SK-N-SH (cell line): ENCODE data around the gene ST8SIA6. TPM values are rescaled to one million over a fixed set of nuclear protein-coding genes. Genes with fewer than 3 reads are reported as not detected.

ENCODE experiments used
- CTCF ChIA-PET: fragments of 300-600, 350-600 bp; formaldehyde crosslinking; extraction: SDS; loops from one replicate; lab custom pipeline; 2021; lab: Yijun Ruan, JAX
- POLR2A ChIA-PET: fragments of 350-600 bp; sonication (Branson Sonifier 250); formaldehyde crosslinking; extraction: SDS; loops from one replicate; lab custom pipeline; 2020; ENCODE audit warnings: antibody characterized with exemption, inconsistent platforms; lab: Yijun Ruan, JAX
- DNase-seq: peaks from one replicate; pipeline ENCODE4 v3.0.0; 2012
- H2AFZ ChIP-seq: fragments of 200-600 bp; sonication (generic); 2 replicates; pipeline ENCODE4 v1.8.1; 2016; ENCODE audit warnings: antibody characterized with exemption, mild to moderate bottlenecking, low read depth
- H3F3A ChIP-seq: fragments of 200-600 bp; sonication (generic); replicated peaks from 2 replicates; pipeline ENCODE3; 2016; ENCODE audit warnings: antibody characterized with exemption, mild to moderate bottlenecking; ENCODE audit not compliant: insufficient read depth
- H3K27ac ChIP-seq, 2 experiments: fragments of 200-500 bp in 1 of 2; fragments of 200-600 bp in 1 of 2; sonication (Bioruptor generic) in 1 of 2; sonication (generic), shearing (Covaris generic) in 1 of 2; 2 replicates each; pipeline versions ENCODE4 v1.5.1 to v1.6.1; 2014 to 2016; ENCODE audit warnings: low read depth in 2 of 2, inconsistent platforms in 1 of 2, low read length in 1 of 2, mild to moderate bottlenecking in 1 of 2, mixed read lengths in 1 of 2
- H3K27me3 ChIP-seq: fragments of 200-600 bp; sonication (generic), shearing (Covaris generic); 2 replicates; pipeline ENCODE4 v1.6.1; 2016; ENCODE audit warnings: mixed run types; ENCODE audit not compliant: insufficient read depth
- H3K36me3 ChIP-seq, 2 experiments: fragments of 200-500 bp in 1 of 2; fragments of 200-600 bp in 1 of 2; sonication (Bioruptor generic) in 1 of 2; sonication (generic) in 1 of 2; replicated peaks in 1 of 2; 2 replicates each; pipeline versions ENCODE3 to v1.5.1; 2014 to 2016; ENCODE audit warnings: low read length in 1 of 2, mild to moderate bottlenecking in 1 of 2; ENCODE audit not compliant: insufficient read depth in 2 of 2, control insufficient read depth in 1 of 2
- H3K4me1 ChIP-seq, 2 experiments: fragments of 200-500 bp in 1 of 2; fragments of 200-600 bp in 1 of 2; sonication (Bioruptor generic) in 1 of 2; sonication (generic), shearing (Covaris generic) in 1 of 2; 2 replicates each; pipeline versions ENCODE4 v1.5.1 to v1.6.1; 2014 to 2016; ENCODE audit warnings: low read depth in 1 of 2, low read length in 1 of 2, mixed run types in 1 of 2; ENCODE audit not compliant: insufficient read depth in 2 of 2, control insufficient read depth in 1 of 2
- H3K4me2 ChIP-seq: fragments of 200-600 bp; sonication (generic), shearing (Covaris generic); 2 replicates; pipeline ENCODE4 v1.6.1; 2017; ENCODE audit warnings: mixed run types
- H3K4me3 ChIP-seq, 2 experiments: fragments of 200-500 bp in 1 of 2; fragments of 200-600 bp in 1 of 2; sonication (Bioruptor generic) in 1 of 2; sonication (generic), shearing (Covaris generic) in 1 of 2; 2 replicates each; pipeline versions ENCODE4 v1.5.1 to v1.8.1; 2014 to 2016; ENCODE audit warnings: low read depth in 2 of 2, inconsistent platforms in 1 of 2, low read length in 1 of 2, mild to moderate bottlenecking in 1 of 2, mixed read lengths in 1 of 2, moderate library complexity in 1 of 2
- H3K79me2 ChIP-seq: fragments of 200-600 bp; sonication (generic); 2 replicates; pipeline ENCODE4 v1.8.1; 2017; ENCODE audit warnings: mild to moderate bottlenecking; ENCODE audit not compliant: insufficient read depth
- H3K9ac ChIP-seq: fragments of 200-600 bp; sonication (generic); 2 replicates; pipeline ENCODE4 v1.6.1; 2017; ENCODE audit warnings: mixed run types
- H3K9me2 ChIP-seq: fragments of 200-600 bp; sonication (generic); 2 replicates; pipeline ENCODE4 v1.6.1; 2017; ENCODE audit warnings: mixed run types
- H3K9me3 ChIP-seq: fragments of 200-600 bp; sonication (generic); 2 replicates; pipeline ENCODE4 v1.6.1; 2017; ENCODE audit warnings: mixed run types, mild to moderate bottlenecking, moderate library complexity
- H4K20me1 ChIP-seq: fragments of 200-600 bp; sonication (generic); 2 replicates; pipeline ENCODE4 v1.6.1; 2017; ENCODE audit warnings: mild to moderate bottlenecking, mixed run types; ENCODE audit not compliant: insufficient read depth
- ELF1 ChIP-seq: IDR thresholded peaks from 2 replicates; pipeline ENCODE4 v1.4.0; 2012
- EP300 ChIP-seq, 2 experiments: IDR thresholded peaks; 2 replicates each; pipeline versions ENCODE4 v1.4.0 to v1.6.1; 2012; ENCODE audit warnings: borderline replicate concordance in 1 of 2, low read depth in 1 of 2, low read length in 1 of 2
- EZH2phosphoT487 ChIP-seq: fragments of 200-600 bp; sonication (generic); IDR thresholded peaks from 2 replicates; pipeline ENCODE4 v1.6.1; 2017; ENCODE audit warnings: low read depth, mixed run types, mild to moderate bottlenecking, antibody characterized with exemption, moderate library complexity, borderline replicate concordance
- FOXJ3 ChIP-seq: sonication (generic); formaldehyde crosslinking; IDR thresholded peaks from 2 replicates; pipeline ENCODE4 v1.5.1; 2020; ENCODE audit warnings: mild to moderate bottlenecking, missing genetic modification reagents
- GABPA ChIP-seq: IDR thresholded peaks from 2 replicates; pipeline ENCODE4 v1.4.0; 2012; ENCODE audit warnings: low read depth, mild to moderate bottlenecking
- MEF2A ChIP-seq: IDR thresholded peaks from 2 replicates; pipeline ENCODE4 v1.4.0; 2012; ENCODE audit warnings: low read depth, borderline replicate concordance
- MXI1 ChIP-seq: IDR thresholded peaks from 2 replicates; pipeline ENCODE4 v1.6.1; 2012; ENCODE audit warnings: mild to moderate bottlenecking, low read depth, low read length, improper control_type of control experiment
- RCOR1 ChIP-seq: fragments of 150-350 bp; IDR thresholded peaks from 2 replicates; pipeline ENCODE4 v1.6.1; 2017; ENCODE audit warnings: antibody characterized with exemption, low read length
- RFX5 ChIP-seq: IDR thresholded peaks from 2 replicates; pipeline ENCODE4 v1.6.1; 2012; ENCODE audit warnings: mild to moderate bottlenecking, improper control_type of control experiment, low read length
- RXRA ChIP-seq: IDR thresholded peaks from 2 replicates; pipeline ENCODE4 v1.4.0; 2012; ENCODE audit warnings: low read depth, mild to moderate bottlenecking, borderline replicate concordance
- TAF1 ChIP-seq: IDR thresholded peaks from 2 replicates; pipeline ENCODE4 v1.6.1; 2012; ENCODE audit warnings: low read depth, mild to moderate bottlenecking, low read length, moderate library complexity, borderline replicate concordance
- TCF12 ChIP-seq: IDR thresholded peaks from 2 replicates; pipeline ENCODE4 v1.4.0; 2012
- WGBS: methylation state at CpG from one replicate; pipeline ENCODE4 v1.1.6; 2017; ENCODE audit warnings: low lambda C conversion rate; 5-methylcytosine and 5-hydroxymethylcytosine counted together
- polyA plus RNA-seq, 3 experiments: library from polyadenylated mRNA; depleted of rRNA; stranded (reverse); fragments of >200 nt; gene quantifications; 2 replicates each; pipeline ENCODE4 v1.2.3, GENCODE V29; 2012
- TF ChIP-seq, protein P1 (sequence below): fragments of 200-600 bp; sonication (generic); IDR thresholded peaks from 2 replicates; pipeline ENCODE4 v1.6.1; 2017; ENCODE audit warnings: antibody characterized with exemption, mild to moderate bottlenecking, moderate library complexity
- TF ChIP-seq, protein P2 (sequence below): IDR thresholded peaks from 2 replicates; pipeline ENCODE4; 2012
- TF ChIP-seq, protein P3 (sequence below): fragments of 150-350 bp; IDR thresholded peaks from 2 replicates; pipeline ENCODE4 v1.6.1; 2016; ENCODE audit warnings: mild to moderate bottlenecking, low read depth, low read length
- TF ChIP-seq, protein P4 (sequence below): fragments of 150-350 bp; IDR thresholded peaks from 2 replicates; pipeline ENCODE4 v1.6.1; 2017; ENCODE audit warnings: antibody characterized with exemption, low read length, low read depth, borderline replicate concordance
- TF ChIP-seq, protein P5 (sequence below): IDR thresholded peaks from 2 replicates; pipeline ENCODE4 v1.4.0; 2012; ENCODE audit warnings: low read depth, borderline replicate concordance

Gene ST8SIA6
- polyA plus RNA-seq, 1 of the 3 experiments (the other 2 are of a cell fraction) = 0.03 TPM

DNA sequence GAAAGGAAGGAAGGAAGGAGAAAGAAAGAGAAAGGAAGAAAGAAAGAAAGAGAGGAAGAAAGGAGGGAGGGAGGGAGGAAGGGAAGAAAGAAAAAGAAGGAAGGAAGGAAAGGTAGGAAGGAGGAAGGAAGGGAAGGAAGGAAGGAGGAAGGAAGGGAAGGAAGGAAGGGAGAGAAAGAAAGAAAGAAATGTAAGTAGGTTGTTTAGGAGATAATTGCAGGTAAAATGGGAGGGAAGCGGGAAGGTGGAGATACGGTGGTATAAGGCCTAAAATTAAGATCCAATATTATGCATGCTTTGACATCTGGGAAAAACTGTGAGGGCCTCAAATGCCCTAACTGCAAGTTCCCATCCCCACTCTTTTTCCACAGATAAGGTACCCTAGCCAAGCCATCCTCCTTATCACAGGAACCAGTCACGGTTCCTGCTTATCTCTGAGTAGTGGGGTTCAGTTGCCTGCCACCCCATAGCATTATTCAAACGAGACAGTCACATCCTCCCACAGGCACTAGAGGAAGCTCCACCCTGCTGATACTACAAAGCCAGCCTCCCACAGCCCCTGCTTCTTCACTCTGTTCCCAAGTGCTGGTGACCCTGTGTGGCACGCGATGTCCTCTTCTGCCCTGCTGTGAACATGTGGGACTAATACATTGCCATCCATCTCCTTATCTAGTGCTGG lies 28.7 kb downstream of the ST8SIA6 start (continued):
- TF ChIP-seq, protein P1, sequence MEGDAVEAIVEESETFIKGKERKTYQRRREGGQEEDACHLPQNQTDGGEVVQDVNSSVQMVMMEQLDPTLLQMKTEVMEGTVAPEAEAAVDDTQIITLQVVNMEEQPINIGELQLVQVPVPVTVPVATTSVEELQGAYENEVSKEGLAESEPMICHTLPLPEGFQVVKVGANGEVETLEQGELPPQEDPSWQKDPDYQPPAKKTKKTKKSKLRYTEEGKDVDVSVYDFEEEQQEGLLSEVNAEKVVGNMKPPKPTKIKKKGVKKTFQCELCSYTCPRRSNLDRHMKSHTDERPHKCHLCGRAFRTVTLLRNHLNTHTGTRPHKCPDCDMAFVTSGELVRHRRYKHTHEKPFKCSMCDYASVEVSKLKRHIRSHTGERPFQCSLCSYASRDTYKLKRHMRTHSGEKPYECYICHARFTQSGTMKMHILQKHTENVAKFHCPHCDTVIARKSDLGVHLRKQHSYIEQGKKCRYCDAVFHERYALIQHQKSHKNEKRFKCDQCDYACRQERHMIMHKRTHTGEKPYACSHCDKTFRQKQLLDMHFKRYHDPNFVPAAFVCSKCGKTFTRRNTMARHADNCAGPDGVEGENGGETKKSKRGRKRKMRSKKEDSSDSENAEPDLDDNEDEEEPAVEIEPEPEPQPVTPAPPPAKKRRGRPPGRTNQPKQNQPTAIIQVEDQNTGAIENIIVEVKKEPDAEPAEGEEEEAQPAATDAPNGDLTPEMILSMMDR = no peak
- no peak for TF ChIP-seq ELF1
- TF ChIP-seq, all 33 proteins: peak for 0

DNA sequence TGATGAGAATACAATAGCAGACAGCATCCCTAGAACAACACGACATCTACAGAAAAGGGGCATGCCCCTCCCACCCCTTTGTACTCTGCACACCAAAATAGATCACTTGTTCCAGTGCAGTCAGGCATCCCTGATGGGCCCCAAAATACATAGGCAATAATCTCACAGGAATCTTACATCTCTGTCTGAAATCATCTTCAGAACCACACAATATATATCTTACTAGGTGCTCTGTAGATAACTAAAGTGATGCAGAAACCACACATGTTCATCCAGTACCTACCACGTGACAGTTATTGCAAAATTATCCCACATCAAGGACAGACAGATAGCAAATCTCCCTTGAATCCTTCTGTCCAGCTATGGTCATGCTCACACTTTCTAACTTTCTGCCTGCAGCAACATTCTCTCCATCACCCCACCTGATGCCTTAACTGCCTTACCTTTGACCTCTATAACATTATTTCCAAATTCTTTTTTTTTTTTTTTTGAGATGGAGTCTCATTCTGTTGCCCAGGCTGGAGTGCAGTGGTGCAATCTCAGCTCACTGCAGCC lies 30.7 kb downstream of the ST8SIA6 start:
- CTCF ChIA-PET = no interaction called here
- no peaks in the 10 kb centered on the region for H3K79me2 ChIP-seq
- 33% methylated on average over 2 of the region's 2 CpGs for WGBS

DNA sequence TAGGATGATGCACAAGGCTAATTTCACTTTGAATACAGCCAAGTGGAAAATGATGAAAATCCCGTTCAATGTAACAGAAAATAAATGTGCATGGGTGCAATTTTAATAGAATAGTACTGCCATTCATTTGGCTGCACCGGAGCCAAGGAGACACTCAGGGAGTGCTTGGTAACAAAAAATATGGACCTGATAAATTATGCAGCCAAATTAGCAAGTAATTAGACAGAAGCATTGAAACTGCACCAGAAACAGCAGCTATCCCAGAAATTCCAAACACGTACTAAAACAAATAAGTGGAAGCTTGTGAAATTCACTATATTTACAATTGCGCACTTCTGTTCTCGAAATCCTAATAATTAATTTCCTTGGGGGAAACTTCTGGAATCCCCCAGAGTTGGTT lies 31.5 kb downstream of the ST8SIA6 start:
- POLR2A ChIA-PET = no interaction called here
- no peak for TF ChIP-seq ELF1
- no peak for TF ChIP-seq RXRA
- TF ChIP-seq RCOR1 = no peak
- no peak for TF ChIP-seq EP300 (IDR thresholded peaks at IDR 0.05; ENCODE audit: borderline replicate concordance in 1 of 2, low read depth in 1 of 2, low read length in 1 of 2)
- TF ChIP-seq, protein P2, sequence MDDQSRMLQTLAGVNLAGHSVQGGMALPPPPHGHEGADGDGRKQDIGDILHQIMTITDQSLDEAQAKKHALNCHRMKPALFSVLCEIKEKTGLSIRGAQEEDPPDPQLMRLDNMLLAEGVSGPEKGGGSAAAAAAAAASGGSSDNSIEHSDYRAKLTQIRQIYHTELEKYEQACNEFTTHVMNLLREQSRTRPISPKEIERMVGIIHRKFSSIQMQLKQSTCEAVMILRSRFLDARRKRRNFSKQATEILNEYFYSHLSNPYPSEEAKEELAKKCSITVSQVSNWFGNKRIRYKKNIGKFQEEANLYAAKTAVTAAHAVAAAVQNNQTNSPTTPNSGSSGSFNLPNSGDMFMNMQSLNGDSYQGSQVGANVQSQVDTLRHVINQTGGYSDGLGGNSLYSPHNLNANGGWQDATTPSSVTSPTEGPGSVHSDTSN = no peak
- TF ChIP-seq MXI1 = no peak
- TF ChIP-seq, protein P3, sequence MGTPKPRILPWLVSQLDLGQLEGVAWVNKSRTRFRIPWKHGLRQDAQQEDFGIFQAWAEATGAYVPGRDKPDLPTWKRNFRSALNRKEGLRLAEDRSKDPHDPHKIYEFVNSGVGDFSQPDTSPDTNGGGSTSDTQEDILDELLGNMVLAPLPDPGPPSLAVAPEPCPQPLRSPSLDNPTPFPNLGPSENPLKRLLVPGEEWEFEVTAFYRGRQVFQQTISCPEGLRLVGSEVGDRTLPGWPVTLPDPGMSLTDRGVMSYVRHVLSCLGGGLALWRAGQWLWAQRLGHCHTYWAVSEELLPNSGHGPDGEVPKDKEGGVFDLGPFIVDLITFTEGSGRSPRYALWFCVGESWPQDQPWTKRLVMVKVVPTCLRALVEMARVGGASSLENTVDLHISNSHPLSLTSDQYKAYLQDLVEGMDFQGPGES = no peak
- TF ChIP-seq, protein P4, sequence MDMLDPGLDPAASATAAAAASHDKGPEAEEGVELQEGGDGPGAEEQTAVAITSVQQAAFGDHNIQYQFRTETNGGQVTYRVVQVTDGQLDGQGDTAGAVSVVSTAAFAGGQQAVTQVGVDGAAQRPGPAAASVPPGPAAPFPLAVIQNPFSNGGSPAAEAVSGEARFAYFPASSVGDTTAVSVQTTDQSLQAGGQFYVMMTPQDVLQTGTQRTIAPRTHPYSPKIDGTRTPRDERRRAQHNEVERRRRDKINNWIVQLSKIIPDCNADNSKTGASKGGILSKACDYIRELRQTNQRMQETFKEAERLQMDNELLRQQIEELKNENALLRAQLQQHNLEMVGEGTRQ = no peak
- TF ChIP-seq TAF1 = no peak
- no peak for TF ChIP-seq RFX5
- TF ChIP-seq TCF12 = no peak
- TF ChIP-seq GABPA = no peak
- TF ChIP-seq EZH2phosphoT487 = no peak
- no peak for TF ChIP-seq FOXJ3 (CRISPR knock-in tag)
- TF ChIP-seq, protein P5, sequence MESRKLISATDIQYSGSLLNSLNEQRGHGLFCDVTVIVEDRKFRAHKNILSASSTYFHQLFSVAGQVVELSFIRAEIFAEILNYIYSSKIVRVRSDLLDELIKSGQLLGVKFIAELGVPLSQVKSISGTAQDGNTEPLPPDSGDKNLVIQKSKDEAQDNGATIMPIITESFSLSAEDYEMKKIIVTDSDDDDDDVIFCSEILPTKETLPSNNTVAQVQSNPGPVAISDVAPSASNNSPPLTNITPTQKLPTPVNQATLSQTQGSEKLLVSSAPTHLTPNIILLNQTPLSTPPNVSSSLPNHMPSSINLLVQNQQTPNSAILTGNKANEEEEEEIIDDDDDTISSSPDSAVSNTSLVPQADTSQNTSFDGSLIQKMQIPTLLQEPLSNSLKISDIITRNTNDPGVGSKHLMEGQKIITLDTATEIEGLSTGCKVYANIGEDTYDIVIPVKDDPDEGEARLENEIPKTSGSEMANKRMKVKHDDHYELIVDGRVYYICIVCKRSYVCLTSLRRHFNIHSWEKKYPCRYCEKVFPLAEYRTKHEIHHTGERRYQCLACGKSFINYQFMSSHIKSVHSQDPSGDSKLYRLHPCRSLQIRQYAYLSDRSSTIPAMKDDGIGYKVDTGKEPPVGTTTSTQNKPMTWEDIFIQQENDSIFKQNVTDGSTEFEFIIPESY = no peak

More for the DNA sequence above, 30.7 kb downstream of the ST8SIA6 start:
- no peak overlapping the region for H3K4me2 ChIP-seq
- H3K27ac ChIP-seq = no peak overlapping the region
- POLR2A ChIA-PET = no interaction called here
- H3K9me2 ChIP-seq = no peaks in the 10 kb centered on the region
- no peaks in the 10 kb centered on the region for H3K9me3 ChIP-seq
- no peaks in the 10 kb centered on the region for H3K4me1 ChIP-seq
- TF ChIP-seq TAF1 (no peak), EP300 (IDR thresholded peaks at IDR 0.05; ENCODE audit: borderline replicate concordance in 1 of 2, low read depth in 1 of 2, low read length in 1 of 2) (no peak), RFX5 (no peak), RCOR1 (no peak), MEF2A (no peak)
- H3K36me3 ChIP-seq = no peaks in the 10 kb centered on the region
- H3F3A ChIP-seq = no peaks in the 10 kb centered on the region
- no peaks in the 10 kb centered on the region for H4K20me1 ChIP-seq
- H3K27me3 ChIP-seq = no peaks in the 10 kb centered on the region
- H3K4me3 ChIP-seq = no peak overlapping the region
- no peak for DNase-seq
- H2AFZ ChIP-seq = no peak overlapping the region
- H3K9ac ChIP-seq = no peak overlapping the region

More for the DNA sequence above, 31.5 kb downstream of the ST8SIA6 start:
- WGBS = 68% methylated on average over 5 of the region's 5 CpGs
- no peaks in the 10 kb centered on the region for H3K36me3 ChIP-seq
- DNase-seq = no peak
- H3K4me3 ChIP-seq = no peak overlapping the region
- CTCF ChIA-PET = interaction anchor here (0.6 kb wide), 1 partner anchor 52 kb away, joined by 3 read pairs; no protein-coding TSS in a partner anchor
- no peaks in the 10 kb centered on the region for H3K79me2 ChIP-seq
- no peaks in the 10 kb centered on the region for H3K27me3 ChIP-seq
- H4K20me1 ChIP-seq = no peaks in the 10 kb centered on the region
- H2AFZ ChIP-seq = no peak overlapping the region
- H3K4me2 ChIP-seq = no peak overlapping the region
- H3K4me1 ChIP-seq = no peaks in the 10 kb centered on the region
- H3K9me3 ChIP-seq = no peaks in the 10 kb centered on the region
- no peak overlapping the region for H3K27ac ChIP-seq
- no peaks in the 10 kb centered on the region for H3K9me2 ChIP-seq
- H3F3A ChIP-seq = no peaks in the 10 kb centered on the region
- no peak overlapping the region for H3K9ac ChIP-seq
